Esophagus mucosa (tissue), 1 donor: ENCODE results near the gene MEI1. TPM values are rescaled to one million over a fixed set of nuclear protein-coding genes. Genes with fewer than 3 reads are reported as not detected.
"Not testable (repeated sequence)": the region's sequence is repeated elsewhere in the genome, so short reads cannot be mapped to it uniquely, and the experiment has no call there.

Experiments used
- ATAC-seq: fragments of 200-7000 bp; cut with Tn5 transposase; one replicate; pipeline ENCODE4 v1.9.1; 2020
- total RNA-seq: library from RNA; stranded (reverse); gene quantifications from one replicate; pipeline ENCODE4 v1.2.4, GENCODE V29; 2023
- donor health status: DM: yes; HTN: yes; CAD: no.

Gene MEI1
- total RNA-seq, 1 donor from 2014 or later, result 1.3 TPM

DNA sequence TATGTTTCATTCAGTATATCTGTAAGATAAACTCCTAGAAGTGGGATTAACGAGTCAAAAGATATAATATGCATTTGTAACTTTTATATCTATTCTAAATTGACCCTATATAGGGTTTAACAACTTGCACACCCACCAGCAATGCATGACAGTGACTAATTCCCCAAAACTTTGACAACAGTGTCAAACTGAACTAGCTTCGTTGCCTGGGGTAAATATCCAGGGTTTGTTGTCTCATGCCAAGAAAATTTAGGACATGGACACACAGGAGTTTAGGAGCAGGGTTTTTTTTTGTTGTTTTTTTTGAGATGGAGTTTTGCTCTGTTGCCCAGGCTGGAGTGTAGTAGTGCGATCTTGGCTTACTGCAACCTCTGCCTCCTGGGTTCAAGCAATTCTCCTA is 15.7 kb upstream of the MEI1 start:
- no peak for ATAC-seq

DNA sequence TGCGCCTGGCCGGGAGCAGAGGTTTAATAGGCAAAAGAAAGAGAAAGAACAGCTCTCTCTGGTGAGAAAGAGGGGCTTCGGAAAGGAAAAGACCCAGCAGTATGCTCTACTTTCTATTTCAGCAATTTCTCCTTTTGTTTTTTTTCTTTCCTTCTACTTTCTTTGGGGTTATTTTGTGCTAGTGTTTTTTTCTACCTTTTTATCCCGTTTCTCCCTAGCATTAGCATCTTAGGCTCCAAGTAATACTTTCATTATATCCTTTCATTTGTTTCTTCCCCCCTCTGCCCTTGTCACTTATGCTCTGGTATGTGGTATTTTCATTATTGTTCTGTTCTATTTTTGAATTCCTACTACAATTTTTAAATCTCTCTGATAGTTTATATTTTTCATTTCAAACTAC is 15.1 kb upstream of the MEI1 start:
- ATAC-seq, result no peak

DNA sequence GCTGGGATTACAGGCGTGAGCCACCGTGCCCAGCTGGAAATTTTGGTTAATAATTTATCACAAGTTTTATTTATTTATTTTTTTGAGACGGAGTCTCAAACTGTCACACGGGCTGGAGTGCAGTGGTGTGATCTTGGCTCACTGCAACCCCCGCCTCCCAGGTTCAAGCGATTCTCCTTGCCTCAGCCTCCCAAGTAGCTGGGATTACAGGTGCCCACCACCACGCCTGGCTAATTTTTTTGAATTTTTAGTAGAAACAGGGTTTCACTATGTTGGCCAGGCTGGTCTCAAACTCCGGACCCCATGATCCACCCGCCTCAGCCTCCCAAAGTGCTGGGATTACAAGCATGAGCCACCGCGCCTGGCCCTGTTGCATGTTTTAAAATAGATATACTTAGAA is 12.4 kb upstream of the MEI1 start:
- not testable (repeated sequence) for ATAC-seq

DNA sequence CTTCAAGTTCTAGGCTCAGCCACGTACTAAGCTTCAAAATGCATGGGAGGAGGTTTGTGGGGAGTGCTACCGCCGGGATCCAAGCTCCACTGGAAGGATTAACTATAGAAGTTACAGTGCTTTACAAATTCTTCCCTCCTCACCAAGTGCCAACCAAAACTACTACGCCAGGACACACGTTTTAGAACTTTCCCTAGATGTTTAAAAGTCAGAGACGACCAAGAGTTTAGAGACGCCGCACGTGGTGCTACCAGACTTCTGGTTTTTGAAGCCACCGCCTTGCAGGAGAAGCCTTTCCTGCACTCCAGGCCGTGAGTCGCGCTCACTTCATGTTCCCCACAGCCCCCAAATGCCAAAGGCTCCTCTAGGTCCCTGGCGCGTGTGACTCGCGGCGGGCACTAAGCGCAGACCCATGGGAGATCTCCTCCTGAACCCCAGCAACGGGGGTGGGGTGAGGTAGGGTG is 11.4 kb upstream of the MEI1 start:
- peak; percentile 33 for ATAC-seq

DNA sequence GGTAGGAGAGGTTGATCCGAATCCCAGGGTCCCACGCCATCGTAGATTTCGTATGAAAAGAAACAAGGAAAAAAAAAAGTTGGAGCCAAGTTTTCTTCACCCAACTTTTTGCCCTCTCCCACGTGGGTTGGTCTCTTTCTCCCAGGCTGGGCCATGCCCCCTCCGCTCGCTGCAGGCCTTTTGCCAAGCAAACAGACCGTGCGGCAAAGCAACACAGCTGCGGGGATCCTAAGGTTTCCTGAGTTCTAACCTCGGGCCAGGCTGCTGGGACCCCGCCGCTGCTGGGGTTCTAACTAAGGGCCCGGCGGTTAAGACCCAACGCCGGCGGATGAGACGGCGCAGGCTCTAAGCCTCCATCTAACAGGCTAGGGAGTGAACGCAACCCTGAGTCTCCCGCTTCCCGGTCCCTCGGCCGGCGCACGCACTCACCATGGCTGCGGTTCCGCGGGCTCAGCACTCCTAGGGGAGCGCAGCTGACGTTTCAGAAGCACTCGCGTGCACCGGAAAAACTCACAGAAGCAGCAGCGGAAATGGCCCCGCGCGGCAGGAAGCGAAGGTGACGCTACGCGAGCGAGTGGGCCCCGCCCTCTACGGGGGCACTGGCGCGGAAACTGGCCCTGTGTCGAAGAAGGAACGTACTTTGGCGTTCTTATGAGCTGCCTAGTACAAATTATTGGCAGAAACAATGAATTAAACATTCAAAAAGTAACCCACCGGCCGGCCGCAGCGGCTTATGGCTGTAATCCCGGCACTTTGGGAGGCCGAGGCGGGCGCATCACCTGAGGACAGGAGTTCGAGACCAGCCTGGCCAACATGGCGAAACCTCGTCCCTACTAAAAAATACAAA is 10.7 kb upstream of the MEI1 start, which contains the start of gene SNU13:
Gene SNU13 (minus strand): TSS at position 503 of the 847 bp plus-strand sequence. CDS start 71 bp downstream, at position 432.
- peak; percentile 89 for ATAC-seq

DNA sequence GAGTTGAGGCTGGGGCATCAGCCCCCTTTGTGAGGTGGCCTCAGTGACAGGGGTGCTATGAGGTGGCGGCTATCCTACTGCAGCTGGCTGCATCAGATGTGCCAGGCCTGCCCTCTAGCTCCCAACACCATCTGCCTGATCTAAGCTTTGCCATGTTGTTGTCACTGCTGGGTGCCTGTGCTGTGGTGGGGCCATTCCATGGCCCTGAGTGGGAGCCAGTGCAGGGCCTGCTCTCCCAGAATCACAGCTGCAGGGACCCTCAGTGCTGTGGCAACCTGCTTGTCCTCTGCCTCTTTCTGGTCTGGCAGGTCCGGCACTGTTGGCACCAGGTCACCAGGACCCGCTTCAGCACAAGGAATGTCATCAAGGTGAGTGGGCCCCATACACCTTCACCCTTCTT is 8.8 kb upstream of the MEI1 start:
- peak; percentile 7 for ATAC-seq

DNA sequence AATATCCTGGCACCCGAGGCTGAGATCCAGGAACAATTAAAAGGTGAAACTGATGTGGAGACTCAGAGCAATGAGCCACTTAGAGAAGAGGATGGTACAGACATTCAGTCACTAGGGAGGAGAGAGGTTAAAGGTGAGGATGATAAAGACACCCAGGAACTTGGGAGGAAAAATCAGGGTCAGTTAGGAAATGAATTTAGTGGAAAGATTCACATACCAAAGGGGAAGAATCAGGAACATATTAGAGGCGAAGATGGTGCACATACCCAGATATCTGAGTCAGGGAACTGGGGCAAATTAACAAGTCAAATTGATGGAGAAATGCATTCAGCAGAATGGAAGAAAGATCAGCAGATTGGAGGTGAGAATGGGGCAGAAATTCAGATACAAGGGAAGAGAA is 4.1 kb upstream of the MEI1 start:
- no peak for ATAC-seq

DNA sequence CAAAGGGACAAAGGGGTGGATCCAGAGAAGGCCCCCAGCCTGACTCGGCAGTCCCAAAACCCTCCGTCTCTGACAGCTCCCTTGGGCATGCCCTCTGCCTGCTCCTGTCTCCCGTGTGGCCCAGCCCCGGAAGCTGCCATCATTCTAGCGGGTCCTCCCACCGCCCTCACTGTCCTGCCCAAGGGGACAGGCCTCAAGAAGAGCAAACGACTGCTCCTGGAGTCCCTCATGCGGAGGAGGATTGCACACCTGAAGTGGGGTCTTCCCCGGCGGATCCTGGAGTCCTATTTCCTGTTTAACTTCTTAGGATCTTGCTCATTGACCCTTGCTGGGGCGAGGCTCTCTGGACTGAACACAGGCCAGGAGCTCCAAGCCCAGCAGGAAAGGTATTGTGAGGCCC is 2.6 kb upstream of the MEI1 start:
- peak; percentile 35 for ATAC-seq

DNA sequence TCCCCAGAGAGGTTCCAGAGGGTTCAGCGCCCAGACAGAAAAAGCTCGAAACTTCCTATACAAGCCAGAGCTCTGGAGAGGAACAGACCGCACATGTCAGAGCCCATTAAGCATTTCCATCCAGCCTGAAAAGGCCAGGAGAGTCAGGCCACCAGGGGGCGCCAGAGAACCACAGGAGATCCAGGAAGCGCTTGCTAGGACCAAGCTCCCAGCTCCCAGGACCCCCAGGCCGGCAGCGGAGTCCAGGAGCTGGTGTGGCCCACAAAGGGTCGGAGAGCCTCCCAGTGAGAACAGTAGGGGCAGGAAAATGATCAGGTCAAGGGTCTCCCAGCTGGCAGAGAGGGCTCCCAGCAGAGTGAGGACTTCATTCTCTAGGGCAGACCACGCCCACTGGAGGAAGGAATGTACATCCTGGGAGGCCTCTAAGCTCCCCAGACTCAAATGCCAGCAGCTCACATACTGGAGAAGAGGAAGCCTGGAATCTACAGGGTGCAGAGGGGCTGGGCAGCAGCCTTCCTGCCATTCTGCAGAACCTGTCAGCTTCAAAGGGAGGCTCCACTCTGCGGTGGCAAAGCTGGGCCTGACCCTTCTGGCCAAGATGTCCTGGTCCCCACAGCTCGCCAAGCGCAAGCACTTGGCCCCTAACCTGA is 2.1 kb upstream of the MEI1 start:
- ATAC-seq, result peak; percentile 77

DNA sequence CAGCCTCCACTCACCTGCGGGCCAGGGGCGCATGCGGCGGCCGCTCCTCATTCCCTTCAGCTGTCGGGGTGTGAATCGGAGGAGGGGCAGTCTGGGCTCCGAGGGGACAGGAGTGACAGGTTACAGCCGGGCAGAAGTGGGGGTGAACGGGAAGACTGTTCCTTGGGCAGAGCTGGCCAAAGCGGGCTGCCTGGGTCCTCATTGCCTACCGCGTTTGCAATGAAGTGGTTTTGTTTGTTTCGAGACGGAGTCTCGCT is 733 bp downstream of the MEI1 start:
- no peak for ATAC-seq

DNA sequence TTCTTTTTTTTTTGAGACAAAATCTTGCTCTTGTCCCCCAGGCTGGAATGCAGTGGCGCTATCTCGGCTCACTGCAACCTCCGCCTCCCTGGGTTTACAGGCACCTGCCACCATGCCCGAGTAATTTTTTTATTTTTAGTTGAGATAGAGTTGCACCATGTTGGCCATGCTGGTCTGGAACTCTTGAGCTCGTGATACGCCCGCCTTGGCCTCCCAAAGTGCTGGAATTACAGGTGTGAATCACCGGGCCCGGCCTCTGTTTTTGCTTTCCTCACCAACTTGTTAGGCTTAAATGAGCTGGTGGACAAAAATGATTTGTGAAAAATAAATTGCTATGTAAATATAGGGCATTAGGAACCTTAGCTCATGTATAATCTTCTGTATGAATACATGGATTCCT is 3.5 kb downstream of the MEI1 start:
- no peak for ATAC-seq

DNA sequence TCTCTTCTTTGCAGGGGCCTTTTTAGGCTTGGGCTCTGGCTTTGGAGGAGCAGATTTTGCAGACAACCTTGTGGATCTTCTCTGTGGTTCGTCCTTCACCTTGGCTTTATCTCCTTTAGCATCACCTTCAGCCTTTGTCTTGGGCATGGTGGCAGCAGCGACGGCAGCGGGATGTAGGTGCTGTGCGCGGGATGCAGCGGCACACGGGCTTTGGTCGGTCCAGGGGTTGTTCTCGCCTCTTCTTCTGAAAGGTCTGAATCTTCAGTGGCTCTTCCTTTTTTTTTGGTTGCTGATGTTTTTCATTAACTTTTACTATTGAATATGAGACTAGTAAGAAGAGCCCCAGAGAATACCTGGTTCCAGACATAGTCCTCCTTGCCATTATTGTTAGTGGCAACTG is 10.0 kb downstream of the MEI1 start:
- no peak for ATAC-seq

DNA sequence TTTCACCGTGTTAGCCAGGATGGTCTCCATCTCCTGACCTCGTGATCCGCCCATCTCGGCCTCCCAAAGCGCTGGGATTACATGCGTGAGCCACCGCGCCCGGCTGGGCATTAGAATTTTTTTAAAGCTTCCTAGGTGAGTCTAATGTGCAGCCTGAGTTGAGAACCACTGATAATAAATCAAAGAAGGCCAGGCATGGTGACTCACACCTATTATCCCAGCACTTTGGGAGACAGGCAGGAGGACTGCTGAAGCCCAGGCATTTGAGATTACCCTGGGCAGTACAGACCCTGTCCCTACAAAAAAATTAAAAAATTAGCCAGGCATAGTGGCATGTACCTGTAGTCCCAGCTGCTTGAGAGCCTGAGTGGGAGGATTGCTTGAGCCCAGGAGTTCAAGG is 13.7 kb downstream of the MEI1 start:
- peak; percentile 49 for ATAC-seq

DNA sequence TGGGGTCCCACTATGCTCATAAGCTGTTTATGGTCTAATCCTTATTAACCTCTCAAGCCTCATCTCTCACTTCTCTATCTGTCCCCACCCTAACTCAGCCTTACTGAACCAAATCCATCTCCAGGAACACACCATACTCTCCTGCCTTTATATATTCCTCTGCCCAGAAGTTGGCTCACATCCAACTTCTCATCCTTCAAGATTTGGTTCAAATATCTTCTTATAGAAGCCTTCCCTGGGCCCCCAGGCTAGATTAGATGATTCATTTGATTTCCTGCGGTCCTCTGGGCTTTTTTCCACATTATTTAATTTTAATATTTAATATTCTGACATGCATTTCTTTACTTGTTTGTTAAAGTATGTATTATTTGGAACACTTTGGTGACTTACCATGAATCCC is 23.2 kb downstream of the MEI1 start:
- ATAC-seq, result no peak

DNA sequence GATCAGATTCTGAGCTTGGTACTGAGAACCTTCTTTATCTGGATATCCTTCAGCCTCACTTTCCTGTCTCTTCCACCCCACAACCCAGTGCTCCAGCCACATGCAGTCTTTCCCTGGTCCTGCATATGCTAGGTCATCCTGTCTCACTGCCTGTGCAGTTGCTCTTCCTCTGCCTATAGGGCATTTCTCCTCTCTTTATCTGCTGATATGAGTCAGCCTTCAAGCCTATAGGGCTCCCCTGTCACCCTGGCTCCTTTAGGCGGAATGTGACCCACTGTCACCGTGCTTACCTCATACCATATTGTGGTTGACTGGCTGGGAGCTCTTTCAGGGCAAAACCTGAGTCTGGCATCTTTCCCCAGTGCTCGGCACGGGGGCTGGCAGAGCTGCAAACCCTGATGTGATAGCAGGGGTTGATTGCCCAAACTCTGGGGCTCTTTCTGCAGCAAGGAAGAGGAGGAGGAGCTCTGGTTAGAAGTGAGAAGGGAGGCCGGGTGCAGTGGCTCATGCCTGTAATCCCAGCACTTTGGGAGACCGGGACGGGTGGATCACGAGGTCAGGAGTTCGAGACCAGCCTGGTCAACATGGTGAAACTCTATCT is 26.3 kb downstream of the MEI1 start:
- no peak for ATAC-seq

DNA sequence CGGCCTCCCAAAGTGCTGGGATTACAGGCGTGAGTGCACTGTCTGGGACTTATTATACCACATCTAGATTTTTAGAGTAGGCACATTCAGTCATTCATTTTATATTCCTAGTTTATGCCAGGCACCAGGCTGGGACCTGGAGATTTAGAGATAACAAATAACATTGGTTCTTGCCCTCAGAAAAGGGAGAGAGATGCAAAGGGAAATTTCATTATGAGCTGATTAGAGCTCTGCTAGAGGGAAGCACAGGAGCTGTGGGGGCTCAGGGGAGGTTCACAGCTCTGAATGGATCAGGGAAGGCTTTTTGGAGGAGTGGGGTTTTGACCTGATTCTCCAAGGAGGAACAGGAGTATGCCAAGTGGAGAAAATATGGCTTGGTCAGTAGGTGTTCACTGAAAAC is 32.3 kb downstream of the MEI1 start:
- no peak for ATAC-seq

DNA sequence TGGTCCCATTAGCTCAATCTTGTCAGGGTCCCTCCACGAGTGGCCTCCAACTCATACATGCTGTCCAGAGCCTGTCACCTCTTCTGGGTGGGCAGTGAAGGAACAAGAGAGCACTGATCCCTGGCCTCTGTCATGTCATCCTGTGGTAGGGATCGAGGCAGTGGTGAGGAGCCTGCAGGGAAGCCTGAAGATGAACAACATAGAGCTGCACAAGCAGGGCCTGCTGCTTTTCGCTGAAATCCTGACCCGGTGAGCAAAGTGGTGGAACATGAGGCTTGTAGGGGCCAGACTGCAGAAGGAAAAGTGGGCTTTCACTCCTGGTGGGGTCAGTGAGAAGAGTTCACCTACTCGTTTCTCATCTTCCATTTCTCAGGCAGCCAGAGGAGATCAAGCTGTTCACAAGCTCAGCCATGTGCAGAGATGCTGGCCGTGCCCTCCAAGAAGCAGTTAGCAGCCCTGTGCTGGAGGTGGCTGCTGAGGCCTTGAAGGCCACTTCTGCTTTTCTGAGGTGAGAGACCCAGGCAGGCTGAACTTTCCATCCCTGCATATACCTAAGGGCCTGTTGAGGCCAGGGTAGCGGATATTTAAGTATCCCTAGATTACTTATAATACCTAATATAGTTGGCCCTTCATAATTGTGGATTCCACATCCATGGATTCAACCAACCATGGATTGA is 32.9 kb downstream of the MEI1 start:
- no peak for ATAC-seq

DNA sequence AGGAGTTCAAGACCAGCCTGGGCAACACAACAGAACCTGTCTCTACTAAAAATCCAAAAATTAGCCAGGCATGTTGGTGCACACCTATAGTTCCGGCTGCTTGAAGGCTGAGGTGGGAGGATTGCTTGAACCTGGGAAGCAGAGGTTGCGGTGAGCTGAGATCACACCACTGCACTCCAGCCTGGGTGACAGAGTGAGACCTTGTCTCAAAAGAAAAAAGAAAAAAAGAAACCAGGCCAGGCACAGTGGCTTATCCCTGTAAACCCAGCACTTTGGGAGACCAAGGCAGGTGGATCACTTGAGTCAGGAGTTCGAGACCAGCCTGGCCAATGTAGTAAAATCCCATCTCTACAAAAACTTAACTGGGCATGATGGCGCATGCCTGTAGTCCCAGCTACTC is 33.9 kb downstream of the MEI1 start:
- ATAC-seq, result not testable (repeated sequence)

DNA sequence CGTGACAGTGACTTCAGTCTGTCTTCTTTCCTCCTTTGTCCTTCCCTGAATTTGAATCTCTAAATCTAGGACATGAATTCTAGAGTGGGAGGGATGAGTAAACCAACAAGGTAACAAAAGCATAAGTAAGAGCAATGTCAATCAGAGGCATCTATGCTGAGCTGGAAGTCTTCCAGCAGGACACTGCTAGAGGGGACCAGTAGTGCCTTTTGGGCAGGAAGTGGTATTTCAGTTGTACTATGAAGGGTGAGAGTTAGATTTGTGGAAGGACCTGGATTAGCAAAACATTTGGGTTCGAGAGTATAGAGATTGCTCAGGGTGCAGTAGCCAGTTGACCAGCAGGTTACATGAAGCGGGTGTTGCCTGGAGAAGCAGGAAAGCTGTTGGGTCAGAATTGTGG is 40.3 kb downstream of the MEI1 start:
- ATAC-seq, result no peak

DNA sequence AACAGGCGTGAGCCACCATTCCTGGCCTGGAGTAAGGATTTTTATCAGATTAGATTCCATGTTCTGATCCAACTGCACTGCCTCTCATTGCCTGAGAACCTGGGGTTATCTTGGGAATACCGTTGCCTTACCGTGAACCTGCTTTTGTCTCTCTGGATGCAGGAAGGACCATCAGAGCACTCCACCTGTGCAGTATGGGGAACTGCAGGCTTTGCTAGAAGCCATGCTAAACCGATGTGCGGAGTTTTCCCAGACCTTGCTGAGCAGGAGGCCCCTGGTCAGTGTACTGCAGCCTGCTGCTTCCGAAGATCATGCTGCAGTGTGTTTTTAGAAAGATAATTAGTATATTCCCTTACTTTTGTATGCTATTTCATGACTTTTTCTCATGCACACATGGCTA is 43.6 kb downstream of the MEI1 start:
- no peak for ATAC-seq

DNA sequence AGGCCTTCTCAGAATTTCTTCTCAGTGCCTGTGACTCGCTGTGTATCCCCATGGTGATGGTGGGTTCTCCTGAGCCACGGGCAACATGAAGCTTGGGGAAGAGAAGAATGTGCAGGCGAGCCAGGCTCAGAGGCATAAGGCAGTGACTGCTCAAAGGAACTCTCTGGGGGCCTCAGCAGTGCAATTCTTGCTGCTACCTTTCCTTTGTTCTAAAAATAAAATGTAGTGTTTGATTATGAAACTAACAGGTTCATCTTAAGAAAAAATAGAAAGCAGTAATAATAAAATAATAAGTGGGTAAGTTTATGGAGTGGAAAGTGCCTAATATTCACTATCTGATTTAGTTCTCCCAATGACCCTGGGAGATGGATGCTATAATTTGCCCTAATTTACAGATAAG is 46.7 kb downstream of the MEI1 start:
- ATAC-seq, result no peak

DNA sequence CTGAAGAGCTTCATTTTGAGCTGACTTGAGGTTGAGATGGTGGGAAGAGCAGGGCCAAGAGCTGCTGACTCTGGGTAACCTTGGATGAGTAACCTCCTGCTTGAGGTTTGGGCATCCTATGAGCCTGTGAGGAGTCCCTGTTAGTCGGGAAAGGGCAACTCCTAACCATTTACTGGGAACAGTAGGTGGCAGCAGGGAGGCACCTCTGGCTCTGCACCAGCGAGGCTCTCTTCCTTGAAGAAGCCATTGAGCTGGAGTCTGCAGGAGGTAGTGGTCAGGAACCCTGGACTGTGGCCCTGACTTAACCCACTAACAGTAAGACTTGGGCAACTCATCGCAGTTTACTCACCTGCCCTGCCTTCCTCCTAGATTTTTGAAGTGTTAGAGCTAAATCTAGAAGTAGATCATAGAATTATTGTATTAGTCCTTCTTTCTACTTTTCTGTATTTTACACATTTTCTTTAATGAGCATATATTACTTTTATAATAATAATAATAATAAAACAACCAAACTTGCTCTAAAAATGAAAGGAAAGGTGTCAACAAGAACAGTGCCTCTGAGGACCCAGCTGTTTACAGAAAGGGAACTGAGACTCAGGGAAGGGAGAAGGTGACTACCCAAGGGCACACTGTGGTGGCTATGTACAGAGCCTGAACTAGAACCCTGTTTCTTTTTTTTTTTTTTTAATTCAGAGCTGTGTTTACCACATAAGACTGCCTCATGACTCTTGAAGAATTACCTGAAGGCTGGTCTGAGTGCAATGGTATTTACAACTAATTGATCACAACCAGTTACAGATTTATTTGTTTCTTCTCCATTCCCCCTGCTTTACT is 47.5 kb downstream of the MEI1 start:
- ATAC-seq, result peak; percentile 89
